ENCODE measurements around the gene RSBN1L. TPM values are rescaled to one million over a fixed set of nuclear protein-coding genes. Genes with fewer than 3 reads are reported as not detected.

The RSBN1L gene
- total RNA-seq, 4 donors from 2014 or later, result 18.7 to 40.8 (median 25.9) TPM

DNA sequence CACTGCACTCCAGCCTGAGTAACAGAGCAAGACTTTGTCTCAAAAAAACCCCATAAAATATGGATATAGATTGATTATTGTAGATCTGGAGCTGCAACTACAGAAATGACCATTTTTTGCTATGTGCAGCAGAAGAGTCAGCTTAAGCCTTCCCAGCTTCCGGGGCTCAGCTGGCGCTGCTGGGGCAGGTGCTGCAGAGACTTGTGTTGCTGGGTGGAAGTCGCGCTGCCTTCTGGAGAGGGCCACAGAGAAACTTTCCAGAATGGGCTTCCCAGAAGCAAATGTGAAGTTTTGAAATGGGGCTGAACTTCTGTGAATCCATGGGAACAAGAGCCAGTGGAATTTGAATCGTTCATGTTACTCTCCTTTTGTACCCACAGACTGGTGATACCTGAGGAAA, 37.3 kb upstream of the RSBN1L start:
- Histone ChIP-seq H3K36me3 (peaks cover 0 to 65% of the 10 kb centered on the region in 2 donors), H3K9me3 (no peaks in the 10 kb centered on the region), H3K27me3 (no peaks in the 10 kb centered on the region), H3K4me1 (no peaks in the 10 kb centered on the region), H3K27ac (no peak overlapping the region), H3K4me3 (no peak overlapping the region)
- TF ChIP-seq POLR2AphosphoS5 (IDR thresholded peaks at IDR 0.05) (no peak), POLR2A (IDR thresholded peaks at IDR 0.05) (no peak), EP300 (IDR thresholded peaks at IDR 0.05) (no peak)
- TF ChIP-seq, protein P1, sequence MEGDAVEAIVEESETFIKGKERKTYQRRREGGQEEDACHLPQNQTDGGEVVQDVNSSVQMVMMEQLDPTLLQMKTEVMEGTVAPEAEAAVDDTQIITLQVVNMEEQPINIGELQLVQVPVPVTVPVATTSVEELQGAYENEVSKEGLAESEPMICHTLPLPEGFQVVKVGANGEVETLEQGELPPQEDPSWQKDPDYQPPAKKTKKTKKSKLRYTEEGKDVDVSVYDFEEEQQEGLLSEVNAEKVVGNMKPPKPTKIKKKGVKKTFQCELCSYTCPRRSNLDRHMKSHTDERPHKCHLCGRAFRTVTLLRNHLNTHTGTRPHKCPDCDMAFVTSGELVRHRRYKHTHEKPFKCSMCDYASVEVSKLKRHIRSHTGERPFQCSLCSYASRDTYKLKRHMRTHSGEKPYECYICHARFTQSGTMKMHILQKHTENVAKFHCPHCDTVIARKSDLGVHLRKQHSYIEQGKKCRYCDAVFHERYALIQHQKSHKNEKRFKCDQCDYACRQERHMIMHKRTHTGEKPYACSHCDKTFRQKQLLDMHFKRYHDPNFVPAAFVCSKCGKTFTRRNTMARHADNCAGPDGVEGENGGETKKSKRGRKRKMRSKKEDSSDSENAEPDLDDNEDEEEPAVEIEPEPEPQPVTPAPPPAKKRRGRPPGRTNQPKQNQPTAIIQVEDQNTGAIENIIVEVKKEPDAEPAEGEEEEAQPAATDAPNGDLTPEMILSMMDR (IDR thresholded peaks at IDR 0.05), result no peak
- WGBS, 2 donors (ENCODE audit: low coverage in 1 of 2), result 92 to 93% methylated on average over 3 to 5 of the region's 5 CpGs
- no peak for ATAC-seq

GRCh38 chr7:77661816-77662215, 34.4 kb upstream of the RSBN1L start:
- Histone ChIP-seq H3K4me3 (no peak overlapping the region), H3K36me3 (peaks cover 0 to 43% of the 10 kb centered on the region in 2 donors), H3K9me3 (no peaks in the 10 kb centered on the region), H3K27me3 (no peaks in the 10 kb centered on the region), H3K27ac (no peak overlapping the region), H3K4me1 (no peaks in the 10 kb centered on the region)
- no peak for ATAC-seq
- WGBS, 2 donors (ENCODE audit: low coverage in 1 of 2), result 80 to 100% methylated on average over 1 to 5 of the region's 5 CpGs
- TF ChIP-seq POLR2A (IDR thresholded peaks at IDR 0.05) (no peak), EP300 (IDR thresholded peaks at IDR 0.05) (no peak), POLR2AphosphoS5 (IDR thresholded peaks at IDR 0.05) (no peak)
- TF ChIP-seq, protein P1 (IDR thresholded peaks at IDR 0.05), result no peak

- no peak for ATAC-seq
- WGBS, 2 donors (ENCODE audit: low coverage in 1 of 2), result 88 to 100% methylated on average over 1 to 2 of the region's 2 CpGs
- Histone ChIP-seq H3K27me3 (no peaks in the 10 kb centered on the region), H3K4me1 (no peaks in the 10 kb centered on the region), H3K9me3 (no peaks in the 10 kb centered on the region), H3K36me3 (peaks cover 0 to 37% of the 10 kb centered on the region in 2 donors), H3K4me3 (no peak overlapping the region), H3K27ac (no peak overlapping the region)
- TF ChIP-seq EP300 (IDR thresholded peaks at IDR 0.05) (no peak), POLR2AphosphoS5 (IDR thresholded peaks at IDR 0.05) (no peak), POLR2A (IDR thresholded peaks at IDR 0.05) (no peak)
- TF ChIP-seq, protein P1 (IDR thresholded peaks at IDR 0.05), result no peak
Measured at GRCh38 chr7:77662869-77663268, 33.4 kb upstream of the RSBN1L start.

DNA sequence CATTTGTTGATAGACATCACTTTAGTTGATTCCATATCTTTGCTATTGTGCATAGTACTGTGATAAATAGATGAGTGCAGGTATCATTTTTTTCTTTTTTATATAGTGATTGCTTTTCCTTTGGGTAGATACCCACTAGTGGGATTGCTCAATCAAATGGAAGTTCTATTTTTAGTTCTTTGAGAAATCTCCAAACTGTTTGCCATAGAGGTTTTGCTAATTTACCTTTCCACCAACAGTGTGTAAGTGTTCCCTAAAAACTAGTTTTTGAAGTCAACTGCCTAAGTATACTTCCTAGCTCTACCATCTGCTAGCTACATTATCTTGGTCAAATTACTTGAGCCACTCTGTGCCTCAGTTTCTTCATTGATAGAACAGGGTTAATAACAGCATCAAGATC, 31.5 kb upstream of the RSBN1L start:
- H3K9me3 ChIP-seq, result no peaks in the 10 kb centered on the region
- ATAC-seq, result no peak
- H3K27me3 ChIP-seq, result no peaks in the 10 kb centered on the region
- H3K36me3 ChIP-seq, result peaks cover 0 to 21% of the 10 kb centered on the region in 2 donors
- TF ChIP-seq POLR2A (IDR thresholded peaks at IDR 0.05), result no peak
- TF ChIP-seq EP300 (IDR thresholded peaks at IDR 0.05), result no peak
- TF ChIP-seq, protein P1 (IDR thresholded peaks at IDR 0.05), result no peak
- TF ChIP-seq POLR2AphosphoS5 (IDR thresholded peaks at IDR 0.05), result no peak
- no peaks in the 10 kb centered on the region for H3K4me1 ChIP-seq
- H3K4me3 ChIP-seq, result no peak overlapping the region
- no peak overlapping the region for H3K27ac ChIP-seq

DNA sequence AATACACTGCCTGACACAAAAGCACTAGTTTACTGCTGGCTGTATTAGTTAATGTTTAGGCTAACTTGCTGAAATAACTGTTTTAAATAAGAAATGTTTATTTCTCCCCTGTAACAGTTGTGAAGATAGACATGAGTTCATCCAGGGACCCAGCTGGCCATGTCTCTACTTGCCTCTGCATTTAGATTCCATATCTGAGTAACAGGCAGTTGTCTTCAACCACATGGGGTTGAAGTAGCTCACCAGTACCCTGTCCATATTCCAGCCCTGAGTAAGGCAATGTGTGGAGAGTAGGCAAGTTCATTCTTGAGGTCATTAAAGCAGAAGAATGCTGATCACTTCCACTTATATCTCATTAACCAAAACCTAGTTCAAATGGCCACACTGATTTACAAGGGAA, 31.1 kb upstream of the RSBN1L start:
- peaks cover 0 to 17% of the 10 kb centered on the region in 2 donors for H3K36me3 ChIP-seq
- H3K4me3 ChIP-seq, result no peak overlapping the region
- no peaks in the 10 kb centered on the region for H3K4me1 ChIP-seq
- TF ChIP-seq POLR2A (IDR thresholded peaks at IDR 0.05), result no peak
- TF ChIP-seq POLR2AphosphoS5 (IDR thresholded peaks at IDR 0.05), result no peak
- TF ChIP-seq, protein P1 (IDR thresholded peaks at IDR 0.05), result no peak
- TF ChIP-seq EP300 (IDR thresholded peaks at IDR 0.05), result no peak
- no peaks in the 10 kb centered on the region for H3K27me3 ChIP-seq
- no peak for ATAC-seq
- H3K9me3 ChIP-seq, result no peaks in the 10 kb centered on the region
- no peak overlapping the region for H3K27ac ChIP-seq

All from gastroesophageal sphincter (tissue), 4 donors.